Measurements from ENCODE around the gene CHPT1.

DNA sequence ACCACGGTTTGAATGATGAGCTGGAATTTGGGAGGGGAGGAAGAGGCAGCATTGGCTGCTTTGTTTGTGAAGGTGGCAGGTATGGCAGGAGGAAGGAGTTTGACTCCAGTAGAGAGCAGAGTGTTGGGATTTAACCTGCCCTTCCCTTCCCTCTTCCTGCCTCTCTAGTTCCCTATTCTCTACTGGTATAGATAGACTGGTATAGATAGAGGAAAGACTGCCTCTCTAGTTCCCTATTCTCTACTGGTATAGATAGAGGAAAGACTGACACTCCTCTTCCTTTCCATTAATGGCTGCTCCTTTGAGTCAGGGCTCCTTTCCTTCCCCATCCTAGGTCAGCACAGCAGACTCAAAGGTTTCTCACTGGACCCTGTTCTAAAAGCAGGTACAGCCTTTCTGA, 50.3 kb downstream of the CHPT1 start:
- no peak for TF ChIP-seq POLR2A (IDR thresholded peaks at IDR 0.05)
- TF ChIP-seq, protein P1, sequence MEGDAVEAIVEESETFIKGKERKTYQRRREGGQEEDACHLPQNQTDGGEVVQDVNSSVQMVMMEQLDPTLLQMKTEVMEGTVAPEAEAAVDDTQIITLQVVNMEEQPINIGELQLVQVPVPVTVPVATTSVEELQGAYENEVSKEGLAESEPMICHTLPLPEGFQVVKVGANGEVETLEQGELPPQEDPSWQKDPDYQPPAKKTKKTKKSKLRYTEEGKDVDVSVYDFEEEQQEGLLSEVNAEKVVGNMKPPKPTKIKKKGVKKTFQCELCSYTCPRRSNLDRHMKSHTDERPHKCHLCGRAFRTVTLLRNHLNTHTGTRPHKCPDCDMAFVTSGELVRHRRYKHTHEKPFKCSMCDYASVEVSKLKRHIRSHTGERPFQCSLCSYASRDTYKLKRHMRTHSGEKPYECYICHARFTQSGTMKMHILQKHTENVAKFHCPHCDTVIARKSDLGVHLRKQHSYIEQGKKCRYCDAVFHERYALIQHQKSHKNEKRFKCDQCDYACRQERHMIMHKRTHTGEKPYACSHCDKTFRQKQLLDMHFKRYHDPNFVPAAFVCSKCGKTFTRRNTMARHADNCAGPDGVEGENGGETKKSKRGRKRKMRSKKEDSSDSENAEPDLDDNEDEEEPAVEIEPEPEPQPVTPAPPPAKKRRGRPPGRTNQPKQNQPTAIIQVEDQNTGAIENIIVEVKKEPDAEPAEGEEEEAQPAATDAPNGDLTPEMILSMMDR (IDR thresholded peaks at IDR 0.05): no peak
